HepG2 (cell line): Measurements from ENCODE around the gene CNKSR3. TPM values are rescaled to one million over a fixed set of nuclear protein-coding genes. Genes with fewer than 3 reads are reported as not detected.
A peak's percentile ranks its signal among the peaks of the same experiment; 100 is the strongest.

Source experiments
- ATM ChIP-seq: fragments of 450-650 bp; IDR thresholded peaks from 2 replicates; pipeline ENCODE4 v1.7.1; 2017; ENCODE audit warnings: mild to moderate bottlenecking, borderline replicate concordance
- GATAD2A ChIP-seq: IDR thresholded peaks from 2 replicates; pipeline ENCODE4 v1.6.1; 2016
- JUND ChIP-seq: sonication (generic); formaldehyde crosslinking; IDR thresholded peaks from 2 replicates; pipeline ENCODE4 v1.8.0; 2022; ENCODE audit warnings: mild to moderate bottlenecking, missing genetic modification reagents
- MAFG ChIP-seq: sonication (generic); formaldehyde crosslinking; IDR thresholded peaks from 2 replicates; pipeline ENCODE4 v1.5.1; 2020; ENCODE audit warnings: mild to moderate bottlenecking, missing genetic modification reagents
- PCBP1 ChIP-seq: fragments of 200-400 bp; formaldehyde crosslinking; IDR thresholded peaks from 2 replicates; pipeline ENCODE4 v1.6.1; 2017; ENCODE audit warnings: mild to moderate bottlenecking, low read depth, low read length, borderline replicate concordance
- RBAK ChIP-seq: sonication (generic); formaldehyde crosslinking; IDR thresholded peaks from 2 replicates; pipeline ENCODE4 v1.5.1; 2020; ENCODE audit warnings: mild to moderate bottlenecking, missing genetic modification reagents
- TFAP4 ChIP-seq: sonication (generic); IDR thresholded peaks from 2 replicates; pipeline ENCODE4 v1.6.1; 2016; ENCODE audit warnings: low read depth, borderline replicate concordance
- ZNF12 ChIP-seq: sonication (generic); formaldehyde crosslinking; IDR thresholded peaks from 2 replicates; pipeline ENCODE4 v1.5.0; 2020; ENCODE audit warnings: missing genetic modification reagents
- ZNF724P ChIP-seq: sonication (generic); formaldehyde crosslinking; IDR thresholded peaks from 2 replicates; pipeline ENCODE4 v1.8.0; 2022; ENCODE audit warnings: missing genetic modification reagents, borderline replicate concordance
- polyA plus RNA-seq, 8 experiments: library from polyadenylated mRNA; depleted of rRNA in 3 of 8; stranded (reverse) in 7 of 8; unstranded in 1 of 8; fragments of >200 nt; fragmentation: Illumina TruSeq in 4 of 8; extraction: Trizol in 4 of 8; gene quantifications; 2 replicates each; pipeline versions ENCODE4 v1.2.1 to v1.2.3, GENCODE V29; 2011 to 2016; ENCODE audit warnings: low read depth in 4 of 8, missing spikeins in 1 of 8, mixed read lengths in 1 of 8; ENCODE audit not compliant: insufficient read depth in 1 of 8
- total RNA-seq, 5 experiments: library from RNA; depleted of rRNA; stranded (reverse); fragments of >200 nt; fragmentation: Illumina TruSeq; extraction: Trizol; gene quantifications; 2 replicates each; pipeline ENCODE4 v1.2.3, GENCODE V29; 2016; ENCODE audit warnings: low read depth in 1 of 5
- TF ChIP-seq, protein P1 (sequence below): fragments of 450-650 bp; IDR thresholded peaks from 2 replicates; pipeline ENCODE4 v1.6.1; 2017; ENCODE audit warnings: mild to moderate bottlenecking
- TF ChIP-seq, protein P2 (sequence below): sonication (generic); formaldehyde crosslinking; conservative IDR thresholded peaks from 2 replicates; pipeline ENCODE4 v1.4.0; 2020; ENCODE audit warnings: missing genetic modification reagents
- TF ChIP-seq, protein P3 (sequence below): sonication (generic); formaldehyde crosslinking; IDR thresholded peaks from 2 replicates; pipeline ENCODE4 v1.9.0; 2021; ENCODE audit warnings: mild to moderate bottlenecking, missing genetic modification reagents

CNKSR3 gene
- total and polyA plus RNA-seq, 2 of the 13 experiments (the other 11 are each of a cell fraction or from before 2014, with no cell fraction given), result 9.2 to 38.6 TPM

- TF ChIP-seq, protein P1, sequence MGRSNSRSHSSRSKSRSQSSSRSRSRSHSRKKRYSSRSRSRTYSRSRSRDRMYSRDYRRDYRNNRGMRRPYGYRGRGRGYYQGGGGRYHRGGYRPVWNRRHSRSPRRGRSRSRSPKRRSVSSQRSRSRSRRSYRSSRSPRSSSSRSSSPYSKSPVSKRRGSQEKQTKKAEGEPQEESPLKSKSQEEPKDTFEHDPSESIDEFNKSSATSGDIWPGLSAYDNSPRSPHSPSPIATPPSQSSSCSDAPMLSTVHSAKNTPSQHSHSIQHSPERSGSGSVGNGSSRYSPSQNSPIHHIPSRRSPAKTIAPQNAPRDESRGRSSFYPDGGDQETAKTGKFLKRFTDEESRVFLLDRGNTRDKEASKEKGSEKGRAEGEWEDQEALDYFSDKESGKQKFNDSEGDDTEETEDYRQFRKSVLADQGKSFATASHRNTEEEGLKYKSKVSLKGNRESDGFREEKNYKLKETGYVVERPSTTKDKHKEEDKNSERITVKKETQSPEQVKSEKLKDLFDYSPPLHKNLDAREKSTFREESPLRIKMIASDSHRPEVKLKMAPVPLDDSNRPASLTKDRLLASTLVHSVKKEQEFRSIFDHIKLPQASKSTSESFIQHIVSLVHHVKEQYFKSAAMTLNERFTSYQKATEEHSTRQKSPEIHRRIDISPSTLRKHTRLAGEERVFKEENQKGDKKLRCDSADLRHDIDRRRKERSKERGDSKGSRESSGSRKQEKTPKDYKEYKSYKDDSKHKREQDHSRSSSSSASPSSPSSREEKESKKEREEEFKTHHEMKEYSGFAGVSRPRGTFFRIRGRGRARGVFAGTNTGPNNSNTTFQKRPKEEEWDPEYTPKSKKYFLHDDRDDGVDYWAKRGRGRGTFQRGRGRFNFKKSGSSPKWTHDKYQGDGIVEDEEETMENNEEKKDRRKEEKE, result no peak
- TF ChIP-seq, protein P2, sequence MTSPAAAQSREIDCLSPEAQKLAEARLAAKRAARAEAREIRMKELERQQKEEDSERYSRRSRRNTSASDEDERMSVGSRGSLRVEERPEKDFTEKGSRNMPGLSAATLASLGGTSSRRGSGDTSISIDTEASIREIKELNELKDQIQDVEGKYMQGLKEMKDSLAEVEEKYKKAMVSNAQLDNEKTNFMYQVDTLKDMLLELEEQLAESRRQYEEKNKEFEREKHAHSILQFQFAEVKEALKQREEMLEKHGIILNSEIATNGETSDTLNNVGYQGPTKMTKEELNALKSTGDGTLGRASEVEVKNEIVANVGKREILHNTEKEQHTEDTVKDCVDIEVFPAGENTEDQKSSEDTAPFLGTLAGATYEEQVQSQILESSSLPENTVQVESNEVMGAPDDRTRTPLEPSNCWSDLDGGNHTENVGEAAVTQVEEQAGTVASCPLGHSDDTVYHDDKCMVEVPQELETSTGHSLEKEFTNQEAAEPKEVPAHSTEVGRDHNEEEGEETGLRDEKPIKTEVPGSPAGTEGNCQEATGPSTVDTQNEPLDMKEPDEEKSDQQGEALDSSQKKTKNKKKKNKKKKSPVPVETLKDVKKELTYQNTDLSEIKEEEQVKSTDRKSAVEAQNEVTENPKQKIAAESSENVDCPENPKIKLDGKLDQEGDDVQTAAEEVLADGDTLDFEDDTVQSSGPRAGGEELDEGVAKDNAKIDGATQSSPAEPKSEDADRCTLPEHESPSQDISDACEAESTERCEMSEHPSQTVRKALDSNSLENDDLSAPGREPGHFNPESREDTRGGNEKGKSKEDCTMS, result no peak
- TF ChIP-seq ZNF12 (no peak), JUND (CRISPR knock-in tag) (peak; percentile 28; the same call in 1 of the 2 replicates), ZNF724P (CRISPR knock-in tag) (no peak), ATM (no peak), PCBP1 (no peak), GATAD2A (CRISPR knock-in tag) (peak; percentile 75), RBAK (CRISPR knock-in tag) (no peak), MAFG (CRISPR knock-in tag) (no peak), TFAP4 (no peak; the same call in 1 of the 2 replicates)
- TF ChIP-seq, protein P3, sequence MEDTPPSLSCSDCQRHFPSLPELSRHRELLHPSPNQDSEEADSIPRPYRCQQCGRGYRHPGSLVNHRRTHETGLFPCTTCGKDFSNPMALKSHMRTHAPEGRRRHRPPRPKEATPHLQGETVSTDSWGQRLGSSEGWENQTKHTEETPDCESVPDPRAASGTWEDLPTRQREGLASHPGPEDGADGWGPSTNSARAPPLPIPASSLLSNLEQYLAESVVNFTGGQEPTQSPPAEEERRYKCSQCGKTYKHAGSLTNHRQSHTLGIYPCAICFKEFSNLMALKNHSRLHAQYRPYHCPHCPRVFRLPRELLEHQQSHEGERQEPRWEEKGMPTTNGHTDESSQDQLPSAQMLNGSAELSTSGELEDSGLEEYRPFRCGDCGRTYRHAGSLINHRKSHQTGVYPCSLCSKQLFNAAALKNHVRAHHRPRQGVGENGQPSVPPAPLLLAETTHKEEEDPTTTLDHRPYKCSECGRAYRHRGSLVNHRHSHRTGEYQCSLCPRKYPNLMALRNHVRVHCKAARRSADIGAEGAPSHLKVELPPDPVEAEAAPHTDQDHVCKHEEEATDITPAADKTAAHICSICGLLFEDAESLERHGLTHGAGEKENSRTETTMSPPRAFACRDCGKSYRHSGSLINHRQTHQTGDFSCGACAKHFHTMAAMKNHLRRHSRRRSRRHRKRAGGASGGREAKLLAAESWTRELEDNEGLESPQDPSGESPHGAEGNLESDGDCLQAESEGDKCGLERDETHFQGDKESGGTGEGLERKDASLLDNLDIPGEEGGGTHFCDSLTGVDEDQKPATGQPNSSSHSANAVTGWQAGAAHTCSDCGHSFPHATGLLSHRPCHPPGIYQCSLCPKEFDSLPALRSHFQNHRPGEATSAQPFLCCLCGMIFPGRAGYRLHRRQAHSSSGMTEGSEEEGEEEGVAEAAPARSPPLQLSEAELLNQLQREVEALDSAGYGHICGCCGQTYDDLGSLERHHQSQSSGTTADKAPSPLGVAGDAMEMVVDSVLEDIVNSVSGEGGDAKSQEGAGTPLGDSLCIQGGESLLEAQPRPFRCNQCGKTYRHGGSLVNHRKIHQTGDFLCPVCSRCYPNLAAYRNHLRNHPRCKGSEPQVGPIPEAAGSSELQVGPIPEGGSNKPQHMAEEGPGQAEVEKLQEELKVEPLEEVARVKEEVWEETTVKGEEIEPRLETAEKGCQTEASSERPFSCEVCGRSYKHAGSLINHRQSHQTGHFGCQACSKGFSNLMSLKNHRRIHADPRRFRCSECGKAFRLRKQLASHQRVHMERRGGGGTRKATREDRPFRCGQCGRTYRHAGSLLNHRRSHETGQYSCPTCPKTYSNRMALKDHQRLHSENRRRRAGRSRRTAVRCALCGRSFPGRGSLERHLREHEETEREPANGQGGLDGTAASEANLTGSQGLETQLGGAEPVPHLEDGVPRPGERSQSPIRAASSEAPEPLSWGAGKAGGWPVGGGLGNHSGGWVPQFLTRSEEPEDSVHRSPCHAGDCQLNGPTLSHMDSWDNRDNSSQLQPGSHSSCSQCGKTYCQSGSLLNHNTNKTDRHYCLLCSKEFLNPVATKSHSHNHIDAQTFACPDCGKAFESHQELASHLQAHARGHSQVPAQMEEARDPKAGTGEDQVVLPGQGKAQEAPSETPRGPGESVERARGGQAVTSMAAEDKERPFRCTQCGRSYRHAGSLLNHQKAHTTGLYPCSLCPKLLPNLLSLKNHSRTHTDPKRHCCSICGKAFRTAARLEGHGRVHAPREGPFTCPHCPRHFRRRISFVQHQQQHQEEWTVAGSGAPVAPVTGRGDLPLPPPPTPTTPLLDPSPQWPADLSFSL (CRISPR knock-in tag), result no peak
These were observed 1.7 kb downstream of the CNKSR3 start (continued) for GRCh38 chr6:154508573-154509375.
